ENCODE results near the gene STIM2. TPM values are rescaled to one million over a fixed set of nuclear protein-coding genes. Genes with fewer than 3 reads are reported as not detected.

STIM2 gene
- total and polyA plus RNA-seq, 10 of the 15 experiments (the other 5 are each of a cell fraction or from before 2014, with no cell fraction given): 4.7 to 41.5 (median 16.9) TPM

- 53% methylated on average over 2 of the region's 2 CpGs for WGBS (ENCODE audit: insufficient coverage, insufficient replicate concordance, low lambda C conversion rate, missing lambda C conversion rate)
- H3K36me3 ChIP-seq (ENCODE audit: control insufficient read depth in 2 of 2, insufficient read depth in 2 of 2, low read length in 1 of 2): no peaks in the 10 kb centered on the region
- H3K4me1 ChIP-seq (ENCODE audit: control insufficient read depth, insufficient read depth, low read length): peaks cover 11% of the 10 kb centered on the region
- no peak for DNase-seq (ENCODE audit: low read depth, low spot score)
- H3K27me3 ChIP-seq (replicated peaks in 1 of 2; ENCODE audit: control insufficient read depth in 2 of 2, insufficient read depth in 2 of 2, low read length in 1 of 2): no peaks in the 10 kb centered on the region
- no peak overlapping the region for H3K4me3 ChIP-seq
- SMC1A ChIA-PET (ENCODE audit: uncharacterized antibody, unreplicated experiment): interaction anchor here (1.1 to 3.6 kb wide), 4 partner anchors 12 to 169 kb away, joined by 3 to 14 read pairs (median 6); no protein-coding TSS in a partner anchor
- H3K9me3 ChIP-seq (replicated peaks; ENCODE audit: control insufficient read depth, insufficient read depth, low read length): no peaks in the 10 kb centered on the region; the same call in 2 of the 3 replicates
- ATAC-seq: no peak
- TF ChIP-seq, protein P1, sequence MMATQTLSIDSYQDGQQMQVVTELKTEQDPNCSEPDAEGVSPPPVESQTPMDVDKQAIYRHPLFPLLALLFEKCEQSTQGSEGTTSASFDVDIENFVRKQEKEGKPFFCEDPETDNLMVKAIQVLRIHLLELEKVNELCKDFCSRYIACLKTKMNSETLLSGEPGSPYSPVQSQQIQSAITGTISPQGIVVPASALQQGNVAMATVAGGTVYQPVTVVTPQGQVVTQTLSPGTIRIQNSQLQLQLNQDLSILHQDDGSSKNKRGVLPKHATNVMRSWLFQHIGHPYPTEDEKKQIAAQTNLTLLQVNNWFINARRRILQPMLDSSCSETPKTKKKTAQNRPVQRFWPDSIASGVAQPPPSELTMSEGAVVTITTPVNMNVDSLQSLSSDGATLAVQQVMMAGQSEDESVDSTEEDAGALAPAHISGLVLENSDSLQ (IDR thresholded peaks at IDR 0.05): 0 out of 2 replicates have a peak, but pooled peaks have one; percentile 14
- no peak for TF ChIP-seq LARP7 (IDR thresholded peaks at IDR 0.05)
- H3K27ac ChIP-seq (ENCODE audit: control insufficient read depth, insufficient read depth): no peak overlapping the region
- RAD21 ChIA-PET (ENCODE audit: unreplicated experiment): interaction anchor here (1.6 kb wide), 1 partner anchor 55 kb away, joined by 3 read pairs; no protein-coding TSS in a partner anchor
- no peaks in the 10 kb centered on the region for H3K79me2 ChIP-seq (ENCODE audit: control insufficient read depth, insufficient read depth, low read length)
- CTCF ChIA-PET: interaction anchor here (0.8 to 1.5 kb wide), 3 partner anchors 28 to 180 kb away, joined by 3 read pairs; no protein-coding TSS in a partner anchor
- no peak overlapping the region for H2AFZ ChIP-seq (ENCODE audit: control insufficient read depth, low read depth, low read length)
- no peak overlapping the region for H3K4me2 ChIP-seq (ENCODE audit: control insufficient read depth, insufficient read depth)
- no peaks in the 10 kb centered on the region for H4K20me1 ChIP-seq (ENCODE audit: control insufficient read depth, insufficient read depth)
- no peak for FAIRE-seq
- POLR2A ChIA-PET: no interaction called here
- no TSS peak for BruUV-seq (replicated peaks)
- no peak overlapping the region for H3K9ac ChIP-seq (ENCODE audit: control insufficient read depth, insufficient read depth, low read length)
- intact Hi-C loops (cut with micrococcal nuclease; ENCODE audit: unreplicated experiment): no loop called here
- in situ Hi-C loops (cut with MboI): no loop called here
Observed at GRCh38 chr4:26830033-26830432, 30.6 kb upstream of the STIM2 start.

GRCh38 chr4:26830701-26831100 lies 29.9 kb upstream of the STIM2 start:
- SMC1A ChIA-PET (ENCODE audit: uncharacterized antibody, unreplicated experiment): interaction anchor here (1.0 kb wide), 1 partner anchor 10 kb away, joined by 3 read pairs; no protein-coding TSS in a partner anchor
- intact Hi-C loops (cut with micrococcal nuclease; ENCODE audit: unreplicated experiment): no loop called here

More at GRCh38 chr4:26830701-26831100, 29.9 kb upstream of the STIM2 start:
- TF ChIP-seq BHLHE40 (IDR thresholded peaks at IDR 0.05; ENCODE audit: borderline replicate concordance in 1 of 2, low read depth in 2 of 2, low read length in 1 of 2): no peak
- no peak for TF ChIP-seq NR2F1 (conservative IDR thresholded peaks at IDR 0.05)
- no peak for TF ChIP-seq HDAC6 (IDR thresholded peaks at IDR 0.05; ENCODE audit: unreplicated experiment)
- TF ChIP-seq HCFC1 (IDR thresholded peaks at IDR 0.05; ENCODE audit: low read length): no peak
- WGBS (ENCODE audit: insufficient coverage, insufficient replicate concordance, low lambda C conversion rate, missing lambda C conversion rate): 69% methylated on average over 4 of the region's 4 CpGs
- CTCF ChIA-PET: interaction anchor here (0.8 kb wide), 2 partner anchors 172 to 179 kb away, joined by 3 read pairs; no protein-coding TSS in a partner anchor
- no peak overlapping the region for H3K4me2 ChIP-seq (ENCODE audit: control insufficient read depth, insufficient read depth)
- RAD21 ChIA-PET (ENCODE audit: unreplicated experiment): no interaction called here
- H2AFZ ChIP-seq (ENCODE audit: control insufficient read depth, low read depth, low read length): no peak overlapping the region
- no peak for FAIRE-seq
- H3K9ac ChIP-seq (ENCODE audit: control insufficient read depth, insufficient read depth, low read length): no peak overlapping the region
- no peaks in the 10 kb centered on the region; the same call in 1 of the 3 replicates for H3K9me3 ChIP-seq (replicated peaks; ENCODE audit: control insufficient read depth, insufficient read depth, low read length)
- ATAC-seq: no peak
- no peak overlapping the region for H3K4me3 ChIP-seq
- in situ Hi-C loops (cut with MboI): no loop called here
- no TSS peak for BruUV-seq (replicated peaks)
- H3K27ac ChIP-seq (ENCODE audit: control insufficient read depth, insufficient read depth): no peak overlapping the region
- no peaks in the 10 kb centered on the region for H4K20me1 ChIP-seq (ENCODE audit: control insufficient read depth, insufficient read depth)
- no peak for DNase-seq (ENCODE audit: low read depth, low spot score)
- no peaks in the 10 kb centered on the region for H3K27me3 ChIP-seq (replicated peaks in 1 of 2; ENCODE audit: control insufficient read depth in 2 of 2, insufficient read depth in 2 of 2, low read length in 1 of 2)
- POLR2A ChIA-PET: no interaction called here
- no peaks in the 10 kb centered on the region for H3K36me3 ChIP-seq (ENCODE audit: control insufficient read depth in 2 of 2, insufficient read depth in 2 of 2, low read length in 1 of 2)
- H3K79me2 ChIP-seq (ENCODE audit: control insufficient read depth, insufficient read depth, low read length): no peaks in the 10 kb centered on the region
- peaks cover 11% of the 10 kb centered on the region for H3K4me1 ChIP-seq (ENCODE audit: control insufficient read depth, insufficient read depth, low read length)

Data from GM12878 (cell line).